GM19463 (cell line): ENCODE data around the gene KCNQ5.

Source experiments
- ATAC-seq: cut with Tn5 transposase; IDR thresholded peaks from one replicate; pipeline ENCODE4 v1.9.1; 2021; ENCODE audit warnings: mild to moderate bottlenecking, moderate library complexity; ENCODE audit not compliant: unreplicated experiment

Gene KCNQ5

DNA sequence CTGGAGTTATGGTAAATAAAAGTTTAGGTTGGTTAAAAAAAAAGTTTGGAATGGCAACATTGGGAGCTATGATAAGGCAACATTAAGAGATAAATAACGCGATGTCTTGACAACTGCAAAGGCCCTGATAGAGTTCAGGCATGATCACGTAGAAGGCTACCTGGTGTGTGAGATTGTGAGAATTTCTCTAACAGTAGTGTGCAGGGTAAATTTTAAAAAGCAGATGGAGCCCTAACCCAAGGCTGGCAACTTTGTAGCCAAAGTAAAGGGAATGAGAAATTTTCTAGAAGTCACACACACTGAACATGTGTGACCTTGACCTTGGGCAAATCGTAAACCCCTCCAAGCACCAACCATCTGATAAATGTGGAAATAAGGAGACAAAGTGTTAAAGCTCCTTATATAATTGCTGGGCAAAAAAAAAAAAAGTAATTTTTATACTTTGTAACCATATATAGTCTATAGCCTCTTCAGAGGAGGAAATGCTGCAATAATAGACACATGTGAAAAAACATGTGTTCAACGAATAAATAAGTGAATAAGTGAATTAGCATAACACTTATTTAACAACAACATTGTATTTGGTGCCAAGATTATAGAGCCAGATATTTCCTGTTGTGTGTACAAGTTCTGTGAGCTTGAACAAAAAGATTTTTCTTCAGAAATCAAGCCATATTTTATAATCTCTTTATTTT, 18.2 kb downstream of the KCNQ5 start:
- ATAC-seq = no peak

DNA sequence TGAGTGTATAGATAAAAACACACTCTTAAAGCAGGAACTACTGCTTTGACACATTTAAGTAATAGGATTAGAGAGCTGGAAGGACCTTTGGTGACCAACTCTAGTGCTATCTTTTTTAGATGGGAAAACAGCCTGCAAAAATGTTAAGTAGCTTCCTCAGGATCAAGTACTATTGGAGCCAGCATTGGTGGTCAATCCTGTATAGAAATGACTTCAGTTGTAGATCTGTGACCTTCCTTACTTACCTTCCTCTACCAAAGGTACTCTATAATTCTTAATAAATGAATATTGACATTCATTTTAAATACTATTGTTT, 18.7 kb downstream of the KCNQ5 start:
- ATAC-seq = no peak

DNA sequence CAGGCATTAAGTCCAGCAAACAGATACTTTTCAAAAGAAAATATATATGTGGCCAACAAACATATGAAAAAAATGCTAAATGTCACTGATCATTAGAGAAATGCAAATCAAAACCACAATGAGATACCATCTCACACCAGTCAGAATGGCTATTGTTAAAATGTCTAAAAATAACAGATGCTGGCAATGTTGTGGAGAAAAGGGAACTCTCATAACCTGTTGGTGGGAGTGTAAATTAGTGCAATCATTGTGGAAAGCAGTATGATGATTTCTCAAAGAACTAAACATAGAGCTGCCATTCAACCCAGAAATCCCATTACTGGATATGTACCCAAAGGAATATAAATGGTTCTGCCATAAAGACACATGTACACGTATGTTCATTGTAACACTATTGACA, 20.6 kb downstream of the KCNQ5 start:
- ATAC-seq = peak; percentile 65

DNA sequence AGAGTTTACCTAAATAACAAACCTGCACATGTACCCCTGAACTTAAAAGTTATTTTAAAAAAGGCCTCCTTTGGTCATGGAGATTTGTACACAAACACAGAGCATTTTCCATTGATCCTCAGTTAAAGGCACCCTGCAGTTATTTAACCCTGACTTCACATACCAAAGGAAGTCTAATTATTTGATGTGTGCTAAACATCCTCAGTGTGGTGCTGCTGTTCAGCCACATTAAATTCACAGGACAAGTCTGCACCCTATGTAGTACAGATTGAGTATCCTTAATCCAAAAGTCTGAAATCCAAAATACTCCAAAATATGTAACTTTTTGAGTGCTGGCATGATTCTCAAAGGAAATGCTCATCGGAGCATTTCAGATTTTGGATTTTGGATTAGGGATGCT, 21.4 kb downstream of the KCNQ5 start:
- ATAC-seq = no peak

DNA sequence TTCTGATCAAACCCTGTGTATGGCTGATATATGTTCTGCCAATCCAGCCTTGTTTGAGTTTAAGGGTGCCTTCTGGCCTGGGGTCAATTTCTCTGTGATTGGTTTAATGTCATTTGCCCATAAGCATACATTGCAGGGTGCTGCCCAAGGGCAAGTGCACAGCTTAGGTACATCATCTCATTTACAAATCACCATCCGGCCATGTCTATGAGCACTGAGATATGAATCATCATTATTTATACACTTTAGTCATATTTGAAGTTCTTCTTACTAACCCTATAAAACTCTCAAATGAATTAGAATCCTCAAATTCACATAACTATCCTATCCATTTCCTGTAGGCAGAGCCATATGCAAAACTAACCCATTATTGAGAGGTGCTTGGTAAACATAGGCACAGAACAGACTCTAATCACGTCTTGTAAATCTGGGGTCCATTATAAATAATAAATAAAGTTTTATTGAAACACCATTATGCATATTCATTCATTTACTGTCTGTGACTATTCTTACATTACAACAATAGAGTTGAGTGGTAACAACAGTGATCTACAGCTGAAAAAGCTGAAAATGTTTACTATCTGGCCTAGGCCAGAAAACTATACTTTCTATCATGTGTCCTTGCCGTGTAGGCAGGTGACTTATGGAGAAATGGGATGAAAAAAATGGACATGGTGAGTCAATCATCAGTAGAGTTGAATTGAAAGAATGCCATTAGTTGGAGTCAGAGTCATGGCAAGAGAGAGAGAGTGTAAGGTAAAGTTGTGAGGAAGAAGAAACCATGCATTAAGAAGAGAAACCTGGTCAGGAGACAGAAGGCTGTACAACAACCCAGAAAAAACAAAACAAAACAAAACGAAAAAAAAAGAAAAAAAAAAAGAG, 25.0 kb downstream of the KCNQ5 start:
- ATAC-seq = no peak

DNA sequence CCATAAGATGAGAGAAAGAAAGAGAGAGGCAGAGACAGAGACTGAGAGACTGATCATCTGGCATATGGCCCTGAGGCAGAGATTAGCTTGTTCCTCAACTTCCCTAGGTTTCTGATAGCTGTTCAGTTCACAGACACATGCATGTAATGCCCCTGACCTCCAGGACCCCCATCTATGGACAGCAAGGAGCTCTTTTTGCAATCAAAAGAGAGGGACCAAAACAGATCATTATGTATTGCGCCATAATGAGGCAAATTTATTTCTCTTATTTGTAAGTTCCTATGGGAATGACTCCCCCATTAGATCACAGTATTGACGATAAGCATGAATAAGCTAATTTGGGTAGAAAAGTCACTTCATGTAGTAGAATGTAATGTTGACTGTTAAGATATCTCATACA, 25.6 kb downstream of the KCNQ5 start:
- no peak for ATAC-seq

DNA sequence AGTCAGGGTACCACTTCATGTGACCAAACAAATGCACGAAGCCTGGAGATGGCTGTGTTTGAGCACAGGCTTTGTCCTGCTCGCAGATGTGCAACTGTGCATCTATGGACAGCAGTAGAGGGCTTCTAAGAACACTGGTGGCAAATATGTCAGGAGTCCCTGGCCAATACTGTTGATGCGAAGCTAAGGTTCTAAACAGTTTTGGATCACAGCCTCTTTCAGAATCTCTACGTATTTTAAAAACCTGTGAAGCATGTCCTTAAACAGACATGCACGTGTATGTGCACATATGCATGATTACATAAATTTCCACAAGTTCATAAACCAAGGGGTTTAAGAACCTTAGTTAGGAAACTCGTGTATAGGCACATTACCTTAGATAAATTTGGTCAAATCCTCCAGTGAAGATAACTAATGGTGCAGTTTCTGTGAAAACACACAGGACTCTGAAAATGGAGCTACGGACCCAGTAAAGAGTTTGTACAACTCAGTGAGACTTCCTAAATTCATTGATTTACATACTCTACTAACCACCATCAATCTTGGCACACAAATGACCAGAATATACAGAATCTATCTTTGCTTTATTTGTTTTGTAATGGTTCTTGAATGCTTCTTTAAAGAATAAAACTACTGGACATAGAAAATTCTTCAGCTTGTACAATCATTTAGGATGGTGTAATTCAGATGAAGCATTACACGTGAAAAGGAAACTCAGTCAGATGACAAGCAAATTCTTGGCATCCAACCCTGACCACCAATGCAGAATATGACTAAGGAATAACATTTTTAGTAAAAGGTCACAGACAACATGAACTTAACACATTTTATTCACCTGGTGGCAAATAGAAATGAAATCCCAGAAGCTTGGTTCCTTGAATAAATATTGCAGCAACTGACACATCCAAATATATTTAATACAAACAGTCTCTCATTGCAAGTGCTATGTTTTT, 27.4 kb downstream of the KCNQ5 start:
- ATAC-seq = peak; percentile 70

DNA sequence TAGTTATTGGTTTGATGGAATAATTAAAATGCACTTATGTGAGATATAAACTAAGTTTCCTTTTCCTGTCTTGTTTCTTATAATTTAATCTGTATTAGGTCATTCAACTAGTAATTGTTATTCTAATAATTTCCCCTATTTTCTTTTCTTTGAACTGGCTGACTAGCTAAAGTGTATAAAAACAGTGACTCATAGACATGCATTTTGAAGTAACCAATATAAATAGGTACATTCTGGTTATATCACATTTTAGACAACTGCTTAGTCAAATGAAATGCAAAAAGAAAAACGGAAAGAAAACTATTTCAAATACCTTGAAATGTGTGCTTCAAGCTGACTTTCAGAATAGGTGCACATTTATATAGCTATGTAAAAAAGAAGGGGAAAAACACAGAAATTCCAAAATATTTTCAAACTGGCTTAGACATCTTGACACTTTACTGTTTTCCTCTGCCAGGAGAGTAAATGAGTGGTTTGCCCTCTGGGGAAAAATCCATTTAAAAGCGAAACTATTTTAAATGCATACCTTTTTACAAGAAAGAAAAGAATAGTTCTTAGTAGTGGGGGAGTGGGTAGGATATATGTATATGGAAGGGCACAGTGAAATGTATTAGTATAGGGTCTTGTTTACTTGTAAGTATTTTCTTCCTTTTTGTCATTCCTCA, 28.3 kb downstream of the KCNQ5 start:
- ATAC-seq = no peak

DNA sequence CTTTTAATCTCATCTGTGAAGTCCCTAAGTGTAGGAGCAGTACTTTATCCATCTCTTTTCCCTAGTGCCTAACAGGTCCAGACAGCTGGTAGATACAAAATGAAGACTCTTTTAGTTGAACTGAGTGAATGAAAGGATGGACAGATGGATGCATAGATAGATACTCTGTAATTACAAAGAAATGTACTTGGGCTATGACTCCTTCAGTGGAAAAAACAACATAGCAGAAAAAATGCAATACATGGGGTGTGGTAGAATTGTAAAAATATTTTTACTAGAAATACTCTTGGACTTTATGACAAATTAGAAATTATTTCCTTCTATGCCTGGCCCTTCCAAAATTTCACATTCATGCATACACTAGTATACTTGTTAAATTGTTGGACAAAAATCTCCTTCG, 29.3 kb downstream of the KCNQ5 start:
- no peak for ATAC-seq

DNA sequence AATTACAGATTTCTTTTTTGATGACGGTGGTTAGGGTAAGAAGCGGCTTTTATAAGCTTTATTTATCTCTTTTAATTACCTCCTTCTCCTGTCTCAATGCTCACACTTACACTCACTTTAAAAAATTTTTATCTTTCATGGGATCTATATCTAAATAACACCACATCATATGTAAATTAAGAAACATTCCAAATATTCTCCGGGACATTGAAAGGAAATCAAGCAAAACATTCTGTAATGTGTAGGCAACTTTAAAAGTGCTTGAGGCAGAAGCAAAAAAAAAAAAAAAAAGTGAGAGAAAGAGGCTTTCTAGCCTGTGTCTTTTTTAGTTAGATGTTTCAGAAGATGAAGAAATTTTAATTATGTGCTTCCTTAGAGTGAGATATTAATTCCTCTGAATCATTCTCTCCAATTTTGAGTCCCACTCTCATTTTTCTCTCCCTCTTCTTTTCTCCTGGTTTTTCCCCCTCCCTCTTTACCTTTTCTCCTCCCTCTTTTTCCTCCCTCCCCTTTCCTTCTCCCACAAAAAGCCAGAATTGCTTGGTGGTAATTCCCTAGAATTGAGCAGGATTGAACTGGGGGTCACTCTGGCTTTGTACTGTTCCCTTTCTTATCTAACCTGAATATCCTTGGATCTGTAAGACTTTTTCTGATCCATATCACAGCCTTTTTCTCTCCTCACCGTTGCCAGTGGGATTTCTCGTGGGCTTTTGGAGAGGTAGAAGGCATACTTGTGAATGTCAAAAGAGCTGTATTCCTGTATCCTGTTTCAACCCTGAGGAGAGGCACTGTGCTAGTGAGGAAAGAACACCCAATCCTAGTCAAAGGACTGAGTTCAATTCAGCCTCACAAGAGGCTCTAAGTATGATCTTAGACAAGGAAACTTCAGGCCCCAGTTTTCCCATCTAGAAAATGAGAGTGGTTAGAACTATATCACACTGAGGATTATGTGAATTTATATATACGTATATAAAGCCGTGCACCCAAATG, 30.4 kb downstream of the KCNQ5 start:
- ATAC-seq = no peak

DNA sequence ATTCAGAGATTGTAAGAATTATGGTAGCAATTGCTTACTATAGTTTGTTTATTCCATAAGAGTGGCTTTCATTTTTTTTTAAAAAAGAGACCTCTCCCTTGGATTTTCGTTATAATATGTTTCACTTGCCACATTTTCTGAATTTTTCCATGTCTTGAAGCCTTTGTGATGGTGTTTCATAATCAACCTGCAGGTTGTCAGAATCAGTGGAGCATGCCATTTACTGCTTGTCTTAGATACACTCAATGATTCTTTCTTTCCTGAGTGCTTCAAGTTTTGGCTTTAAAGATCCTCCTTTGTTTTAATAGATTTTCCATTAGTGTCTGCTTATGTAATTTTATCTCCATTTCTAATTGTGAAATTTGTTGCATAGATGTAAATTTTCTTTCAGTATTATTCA, 31.2 kb downstream of the KCNQ5 start:
- no peak for ATAC-seq

DNA sequence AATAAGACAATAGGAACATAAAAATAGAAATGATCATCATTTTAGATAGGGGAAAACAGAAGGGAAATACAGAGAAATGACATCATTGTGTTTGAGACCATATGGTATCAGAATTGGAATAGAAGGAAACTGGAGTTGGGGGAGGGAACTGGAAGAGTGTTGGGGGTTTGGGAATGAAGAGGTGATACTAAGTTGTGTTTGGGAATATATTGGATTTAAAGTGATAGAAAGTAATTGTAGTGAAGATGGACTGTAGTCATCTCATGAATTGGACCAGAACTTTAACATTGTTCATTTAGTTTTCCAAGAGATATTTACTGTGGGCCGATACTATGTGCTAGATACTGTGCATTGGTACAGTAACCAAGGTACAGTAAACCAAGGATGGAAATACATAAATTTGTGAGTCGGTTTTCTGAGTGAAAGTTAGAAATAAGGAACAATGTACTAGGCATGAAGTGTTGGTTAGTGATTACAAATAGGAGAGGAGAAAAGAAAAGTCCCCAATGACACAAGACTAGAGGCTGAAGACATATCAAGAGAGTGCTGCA, 32.3 kb downstream of the KCNQ5 start:
- ATAC-seq = peak; percentile 71

DNA sequence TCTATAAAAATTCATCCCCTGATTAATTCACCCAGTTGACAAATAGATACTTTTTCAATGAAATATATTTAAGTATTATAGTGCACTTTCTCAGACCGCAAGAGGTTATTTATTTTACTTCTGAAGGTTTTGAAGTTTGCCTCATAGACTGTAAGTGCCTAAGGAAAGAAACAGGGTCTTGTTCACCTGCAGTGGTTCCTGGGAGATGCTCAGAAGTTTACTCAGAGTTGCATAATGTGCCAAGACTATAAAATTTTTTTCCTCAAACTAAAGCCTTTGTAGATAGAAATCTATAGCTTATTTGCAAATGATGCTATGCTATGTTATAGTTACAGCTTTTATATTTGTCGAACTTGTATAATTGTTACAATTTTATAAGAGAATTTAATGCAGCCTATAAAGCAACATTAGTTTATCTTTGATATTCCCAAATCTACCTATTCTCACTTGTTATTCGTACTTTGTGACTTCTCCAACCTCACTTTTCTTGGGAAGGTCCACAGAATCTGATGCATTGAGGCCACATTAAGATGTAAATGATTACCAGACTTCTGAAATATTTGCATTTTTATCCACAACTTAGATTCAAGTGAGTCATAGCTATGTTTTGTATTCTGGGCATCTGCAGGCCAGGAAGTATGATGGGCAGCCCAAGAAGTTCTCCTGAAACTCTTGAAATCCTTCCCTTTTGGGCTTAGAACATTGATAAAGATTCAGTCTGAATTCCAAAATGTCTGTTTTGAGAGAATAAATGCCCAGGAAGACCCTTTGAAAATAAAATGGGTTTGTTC, 35.7 kb downstream of the KCNQ5 start:
- no peak for ATAC-seq

DNA sequence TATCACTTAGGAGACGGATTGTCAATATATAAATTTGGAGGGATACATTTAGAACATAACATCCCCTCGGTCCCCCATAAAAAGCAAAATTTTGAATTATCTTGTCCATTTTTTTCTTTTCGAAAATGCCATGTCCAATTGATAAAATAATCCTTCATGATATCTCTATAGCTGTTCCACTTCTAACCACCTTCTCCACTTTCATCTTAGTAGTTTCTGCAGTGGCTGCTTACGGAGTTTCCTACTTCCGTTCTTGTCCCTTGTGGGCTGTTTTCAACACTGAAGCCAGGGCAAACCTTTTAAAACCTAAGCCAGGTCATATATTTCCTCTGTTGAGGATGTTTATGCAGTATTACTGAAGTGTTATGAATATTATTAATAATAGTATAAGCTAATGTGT, 37.9 kb downstream of the KCNQ5 start:
- ATAC-seq = no peak

DNA sequence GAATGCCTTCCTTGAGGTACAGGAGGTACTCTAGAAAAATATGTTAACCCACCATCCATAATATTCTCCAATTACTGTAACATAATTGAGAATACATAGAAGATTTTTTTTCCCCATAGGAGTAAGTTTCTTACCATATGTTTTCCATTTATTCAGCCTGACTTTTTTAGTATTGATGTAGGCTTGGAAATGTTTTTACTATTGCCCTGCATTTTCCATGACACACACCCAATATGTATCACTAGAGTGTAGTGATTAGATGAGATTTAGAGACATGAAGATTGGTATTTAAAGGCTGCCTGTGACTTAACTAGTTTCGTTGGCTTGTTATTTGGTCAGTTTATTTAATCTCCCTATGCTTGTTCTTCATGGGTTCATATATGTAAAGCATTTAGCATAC, 39.5 kb downstream of the KCNQ5 start:
- no peak for ATAC-seq

DNA sequence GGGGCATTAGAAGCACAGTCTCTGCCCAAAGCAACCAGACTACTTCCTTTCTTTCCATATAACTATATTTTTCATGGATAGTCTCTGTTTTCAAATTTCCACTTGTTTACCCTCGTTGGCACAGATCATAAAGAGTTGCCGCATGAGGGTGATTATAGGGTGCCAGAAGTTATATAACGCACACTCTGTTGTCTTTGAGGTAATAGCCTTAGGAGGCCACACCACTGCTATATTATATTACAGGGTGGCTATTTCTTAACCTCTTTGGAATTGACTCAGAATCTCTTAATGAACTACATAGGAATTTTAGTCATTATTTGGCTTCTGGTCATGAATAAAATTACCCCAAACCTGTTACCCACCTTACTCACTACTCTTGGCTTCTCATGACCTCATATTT, 43.7 kb downstream of the KCNQ5 start:
- ATAC-seq = no peak

DNA sequence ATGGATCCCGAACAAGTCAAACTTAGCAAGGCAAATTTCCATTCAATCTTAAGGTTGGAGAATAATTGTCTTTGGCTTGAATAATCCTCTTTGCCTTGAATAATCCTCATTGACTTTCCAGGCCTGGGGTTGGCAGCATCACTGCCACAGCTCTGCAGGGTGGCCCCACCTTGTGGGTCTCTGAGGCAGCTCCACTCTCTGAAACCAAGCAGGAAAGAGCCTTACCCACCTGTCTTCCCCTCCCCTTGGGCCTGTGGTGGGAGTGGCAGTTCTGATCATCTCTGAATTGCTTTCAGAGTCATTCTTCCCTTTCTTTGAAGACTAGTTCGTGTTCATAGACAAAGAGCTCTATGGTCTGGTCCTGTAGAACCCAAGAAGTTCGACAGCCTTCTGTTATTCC, 47.5 kb downstream of the KCNQ5 start:
- ATAC-seq = no peak

DNA sequence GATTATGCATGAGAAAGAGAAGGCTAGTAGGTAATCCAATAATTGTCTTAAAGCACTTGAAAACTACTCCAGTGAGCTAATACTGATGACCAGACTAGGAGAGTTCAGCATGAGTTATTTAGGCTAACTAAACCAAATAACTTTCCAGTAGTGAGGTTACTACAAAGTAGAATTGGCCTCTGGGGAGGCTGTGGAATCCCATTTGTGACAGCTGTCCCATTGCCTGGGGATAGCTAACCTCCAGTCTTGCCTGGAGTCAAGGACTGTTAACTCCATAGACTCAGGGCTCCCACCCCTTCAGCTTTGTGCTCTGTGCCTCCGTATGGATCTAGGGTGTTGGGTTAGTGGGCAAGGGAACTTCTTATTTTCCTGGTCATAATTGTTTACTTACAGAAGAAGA, 51.0 kb downstream of the KCNQ5 start:
- no peak for ATAC-seq

DNA sequence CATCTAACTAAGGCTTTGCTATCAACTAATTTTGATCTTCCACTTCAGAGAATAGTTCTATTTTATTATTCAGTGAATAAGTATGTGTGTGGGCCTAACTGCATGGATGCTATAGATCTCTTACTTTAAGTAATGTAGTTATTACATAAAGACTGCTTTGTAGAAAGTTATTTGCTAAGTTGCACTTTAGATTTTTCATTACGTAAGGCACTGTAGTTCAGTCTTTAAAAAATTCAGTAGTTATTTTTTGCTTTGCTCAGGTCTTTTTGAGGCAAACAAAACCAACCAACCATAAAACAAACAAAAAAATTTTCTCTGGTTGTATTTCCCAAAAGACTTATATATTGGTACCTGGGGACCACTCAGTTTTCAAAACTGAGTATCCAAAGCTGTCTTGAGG, 53.0 kb downstream of the KCNQ5 start:
- no peak for ATAC-seq
